C4-2B (cell line): ENCODE data around the gene KLHL22.
A peak's percentile ranks its signal among the peaks of the same experiment; 100 is the strongest.
"Not testable (repeated sequence)": the region's sequence is repeated elsewhere in the genome, so short reads cannot be mapped to it uniquely, and the experiment has no call there.

Experiments used
- H3K27ac ChIP-seq: fragments of 450-650 bp; 2 replicates; pipeline ENCODE4 v1.5.1; 2017
- CTCF ChIP-seq: fragments of 450-650 bp; conservative IDR thresholded peaks from 2 replicates; pipeline ENCODE4 v1.5.1; 2017; ENCODE audit warnings: mild to moderate bottlenecking
- ZFX ChIP-seq: fragments of 450-650 bp; IDR thresholded peaks from 2 replicates; pipeline ENCODE4 v1.6.1; 2017

KLHL22 gene

GRCh38 chr22:20392983-20393704 is 102.5 kb downstream of the KLHL22 start:
- peak overlapping the region; percentile 80 for H3K27ac ChIP-seq
- TF ChIP-seq CTCF (no peak), ZFX (no peak)

GRCh38 chr22:20392365-20392881 is 103.2 kb downstream of the KLHL22 start:
- not testable (repeated sequence) for H3K27ac ChIP-seq
